HepG2 (cell line): ENCODE data around the gene CLMP. TPM values are rescaled to one million over a fixed set of nuclear protein-coding genes. Genes with fewer than 3 reads are reported as not detected.

Experiments
- ATAC-seq: fragments of 200-7000 bp; cut with Tn5 transposase; 3 replicates; pipeline ENCODE4 v1.9.1; 2020; ENCODE audit warnings: mild to moderate bottlenecking, moderate library complexity
- BruUV-seq: library from RNA; stranded (reverse); fragments of 400-500 nt; replicated peaks from 2 replicates; lab custom pipeline; 2021; lab: Mats Ljungman, UMichigan
- CTCF ChIA-PET: fragments of 300-600 bp; formaldehyde crosslinking; extraction: SDS; loops from one replicate; lab custom pipeline; 2021; ENCODE audit warnings: low total read pairs, inconsistent platforms, low intra/inter-chr PET ratio; lab: Yijun Ruan, JAX
- POLR2A ChIA-PET: fragments of 350-600 bp; sonication (Branson Sonifier 250); formaldehyde crosslinking; loops from one replicate; lab custom pipeline; 2020; ENCODE audit warnings: antibody characterized with exemption, inconsistent platforms; lab: Yijun Ruan, JAX
- DNase-seq: peaks from one replicate; pipeline ENCODE4 v3.0.0-alpha.2; 2015; ENCODE audit warnings: low spot score
- FAIRE-seq: peaks from 3 replicates; lab custom pipeline; 2011; peaks lifted over from hg19 to GRCh38; lab: Jason Lieb, UNC
- H2AFZ ChIP-seq: one replicate; pipeline ENCODE4 v1.6.1; 2011; ENCODE audit warnings: low read length, inconsistent platforms
- H3K27ac ChIP-seq: fragments of 300-600 bp; 3 replicates; pipeline ENCODE4 v1.8.0; 2011; ENCODE audit warnings: mixed run types, mild to moderate bottlenecking, mixed read lengths, low read length, inconsistent platforms; ENCODE audit not compliant: insufficient read depth; ENCODE audit errors: extremely low read length
- H3K27me3 ChIP-seq, 2 experiments: fragments of 200-600 bp in 1 of 2; 2 replicates in 1 of 2; 3 replicates in 1 of 2; pipeline versions ENCODE4 v1.6.0 to v1.8.0; 2011; ENCODE audit warnings: low read length in 2 of 2, mild to moderate bottlenecking in 2 of 2, moderate library complexity in 2 of 2, inconsistent platforms in 1 of 2; ENCODE audit not compliant: insufficient read depth in 2 of 2, control insufficient read depth in 1 of 2
- H3K36me3 ChIP-seq, 2 experiments: fragments of 200-600 bp in 1 of 2; replicated peaks in 1 of 2; 2 replicates in 1 of 2; 3 replicates in 1 of 2; pipeline versions ENCODE4 v1.5.1 to v1.8.0; 2011; ENCODE audit warnings: low read length in 2 of 2, inconsistent platforms in 1 of 2; ENCODE audit not compliant: insufficient read depth in 2 of 2, control insufficient read depth in 1 of 2
- H3K4me1 ChIP-seq: 2 replicates; pipeline ENCODE4 v1.5.1; 2012; ENCODE audit warnings: low read length, inconsistent platforms; ENCODE audit not compliant: insufficient read depth
- H3K4me2 ChIP-seq: 2 replicates; pipeline ENCODE4 v1.6.0; 2011; ENCODE audit warnings: low read depth, low read length, inconsistent platforms
- H3K4me3 ChIP-seq, 3 experiments: fragments of 200-600 bp in 1 of 3; sonication (generic), shearing (Covaris generic) in 1 of 3; replicated peaks in 1 of 3; 2 replicates each; pipeline ENCODE4 v1.5.1; 2011 to 2016; ENCODE audit warnings: low read length in 3 of 3, inconsistent platforms in 2 of 3, low read depth in 2 of 3, mild to moderate bottlenecking in 2 of 3, control low read depth in 1 of 3, mixed read lengths in 1 of 3; ENCODE audit not compliant: insufficient read depth in 1 of 3
- H3K79me2 ChIP-seq: one replicate; pipeline ENCODE4 v1.6.1; 2011; ENCODE audit warnings: low read length, inconsistent platforms; ENCODE audit not compliant: insufficient read depth
- H3K9ac ChIP-seq: 2 replicates; pipeline ENCODE4 v1.6.0; 2011; ENCODE audit warnings: mild to moderate bottlenecking, low read depth, low read length, inconsistent platforms; ENCODE audit not compliant: insufficient read depth
- H3K9me3 ChIP-seq: 2 replicates; pipeline ENCODE4 v1.5.1; 2012; ENCODE audit warnings: mild to moderate bottlenecking, low read length
- H4K20me1 ChIP-seq: 2 replicates; pipeline ENCODE4 v1.6.0; 2011; ENCODE audit warnings: inconsistent platforms, mild to moderate bottlenecking, low read length, moderate library complexity; ENCODE audit not compliant: insufficient read depth
- CAMTA2 ChIP-seq: sonication (generic); formaldehyde crosslinking; IDR thresholded peaks from 2 replicates; pipeline ENCODE4 v1.4.0; 2020; ENCODE audit warnings: mild to moderate bottlenecking, missing genetic modification reagents, borderline replicate concordance
- MIER3 ChIP-seq: IDR thresholded peaks from 2 replicates; pipeline ENCODE4 v1.6.1; 2016; ENCODE audit warnings: missing compliant biosample characterization, borderline replicate concordance
- NFIC ChIP-seq: IDR thresholded peaks from 2 replicates; pipeline ENCODE4 v1.6.1; 2012; ENCODE audit warnings: mild to moderate bottlenecking, low read length, inconsistent platforms
- SALL2 ChIP-seq: sonication (generic); formaldehyde crosslinking; IDR thresholded peaks from 2 replicates; pipeline ENCODE4 v1.8.1; 2023; ENCODE audit warnings: mild to moderate bottlenecking, missing genetic modification reagents, inconsistent platforms
- SMARCC2 ChIP-seq: fragments of 450-650 bp; IDR thresholded peaks from 2 replicates; pipeline ENCODE4 v1.6.1; 2017; ENCODE audit warnings: antibody characterized with exemption, mild to moderate bottlenecking
- SOX5 ChIP-seq: IDR thresholded peaks from 2 replicates; pipeline ENCODE4 v1.6.1; 2016; ENCODE audit warnings: borderline replicate concordance
- SOX6 ChIP-seq, 2 experiments: fragments of 450-650 bp in 1 of 2; sonication (generic) in 1 of 2; formaldehyde crosslinking in 1 of 2; IDR thresholded peaks; 2 replicates each; pipeline versions ENCODE4 v1.4.0 to v1.6.1; 2017 to 2020; ENCODE audit warnings: antibody characterized with exemption in 1 of 2, mild to moderate bottlenecking in 1 of 2, missing genetic modification reagents in 1 of 2
- ZBTB14 ChIP-seq: sonication (generic); formaldehyde crosslinking; IDR thresholded peaks from 2 replicates; pipeline ENCODE4 v1.4.0; 2020; ENCODE audit warnings: missing genetic modification reagents
- ZFP36L2 ChIP-seq: sonication (generic); formaldehyde crosslinking; IDR thresholded peaks from 2 replicates; pipeline ENCODE4 v1.4.0; 2020; ENCODE audit warnings: missing genetic modification reagents
- ZFY ChIP-seq: sonication (generic); formaldehyde crosslinking; IDR thresholded peaks from 2 replicates; pipeline ENCODE4 v1.4.0; 2020; ENCODE audit warnings: missing genetic modification reagents
- ZIK1 ChIP-seq: sonication (generic); formaldehyde crosslinking; IDR thresholded peaks from 2 replicates; pipeline ENCODE4 v1.5.0; 2020; ENCODE audit warnings: mild to moderate bottlenecking, low read depth, missing genetic modification reagents, borderline replicate concordance
- ZNF180 ChIP-seq: sonication (generic); formaldehyde crosslinking; IDR thresholded peaks from 2 replicates; pipeline ENCODE4 v1.4.0; 2020; ENCODE audit warnings: low read depth, missing genetic modification reagents, borderline replicate concordance
- ZNF232 ChIP-seq: sonication (generic); formaldehyde crosslinking; IDR thresholded peaks from 2 replicates; pipeline ENCODE4 v1.4.0; 2020; ENCODE audit warnings: missing genetic modification reagents, borderline replicate concordance
- ZNF251 ChIP-seq: sonication (generic); formaldehyde crosslinking; IDR thresholded peaks from 2 replicates; pipeline ENCODE4 v1.9.0; 2021; ENCODE audit warnings: mild to moderate bottlenecking, missing genetic modification reagents
- ZNF441 ChIP-seq: sonication (generic); formaldehyde crosslinking; IDR thresholded peaks from 2 replicates; pipeline ENCODE4 v1.7.0; 2021; ENCODE audit warnings: missing genetic modification reagents, borderline replicate concordance
- ZNF549 ChIP-seq: sonication (generic); formaldehyde crosslinking; IDR thresholded peaks from 2 replicates; pipeline ENCODE4 v1.5.0; 2020; ENCODE audit warnings: missing genetic modification reagents
- ZNF556 ChIP-seq: sonication (generic); formaldehyde crosslinking; IDR thresholded peaks from 2 replicates; pipeline ENCODE4 v1.4.0; 2020; ENCODE audit warnings: mild to moderate bottlenecking, missing genetic modification reagents, borderline replicate concordance
- ZNF800 ChIP-seq: sonication (generic); formaldehyde crosslinking; IDR thresholded peaks from 2 replicates; pipeline ENCODE4 v1.4.0; 2020; ENCODE audit warnings: missing genetic modification reagents
- ZNF841 ChIP-seq: sonication (generic); formaldehyde crosslinking; IDR thresholded peaks from 2 replicates; pipeline ENCODE4 v1.8.1; 2023; ENCODE audit warnings: missing genetic modification reagents, borderline replicate concordance
- ZNF891 ChIP-seq: sonication (generic); formaldehyde crosslinking; IDR thresholded peaks from 2 replicates; pipeline ENCODE4 v1.5.0; 2020; ENCODE audit warnings: mild to moderate bottlenecking, missing genetic modification reagents
- ZSCAN20 ChIP-seq: sonication (generic); formaldehyde crosslinking; IDR thresholded peaks from 2 replicates; pipeline ENCODE4 v1.4.0; 2020; ENCODE audit warnings: missing genetic modification reagents, mild to moderate bottlenecking, borderline replicate concordance
- WGBS: methylation state at CpG from one replicate; pipeline ENCODE4 v1.1.6; 2017; ENCODE audit warnings: low lambda C conversion rate; 5-methylcytosine and 5-hydroxymethylcytosine counted together
- in situ Hi-C: cut with HindIII; loops from 2 replicates; pipeline ENCODE4 v1.10.0; 2017; ENCODE audit warnings: low pct_unique_long_range_greater_than_20kb; ENCODE audit not compliant: extremely low pct_ligation_motif_present
- intact Hi-C: fragments of 100-400 bp; cut with micrococcal nuclease; formaldehyde crosslinking; loops from one replicate; pipeline ENCODE4 v1.10.0; 2022; ENCODE audit not compliant: unreplicated experiment
- polyA plus RNA-seq, 8 experiments: library from polyadenylated mRNA; depleted of rRNA in 3 of 8; stranded (reverse) in 7 of 8; unstranded in 1 of 8; fragments of >200 nt; fragmentation: Illumina TruSeq in 4 of 8; extraction: Trizol in 4 of 8; gene quantifications; 2 replicates each; pipeline versions ENCODE4 v1.2.1 to v1.2.3, GENCODE V29; 2011 to 2016; ENCODE audit warnings: low read depth in 4 of 8, missing spikeins in 1 of 8, mixed read lengths in 1 of 8; ENCODE audit not compliant: insufficient read depth in 1 of 8
- total RNA-seq, 5 experiments: library from RNA; depleted of rRNA; stranded (reverse); fragments of >200 nt; fragmentation: Illumina TruSeq; extraction: Trizol; gene quantifications; 2 replicates each; pipeline ENCODE4 v1.2.3, GENCODE V29; 2016; ENCODE audit warnings: low read depth in 1 of 5

CLMP gene
- total and polyA plus RNA-seq, 2 of the 13 experiments (the other 11 are each of a cell fraction or from before 2014, with no cell fraction given): not detected

GRCh38 chr11:123061403-123062157 is 133.5 kb downstream of the CLMP start, which contains the start of gene HSPA8:
HSPA8 (minus strand) TSS chr11:123062136; CDS start chr11:123061324, 812 bp downstream.
- Histone ChIP-seq H3K4me3 (peak within 1 kb of the TSS; percentile 89 to 92 (median 90)), H3K36me3 (peaks cover 17 to 45% of the 10 kb centered on the region in 2 experiments), H4K20me1 (peaks cover 49% of the 10 kb centered on the region), H2AFZ (peak within 1 kb of the TSS; percentile 0), H3K9me3 (no peaks in the 10 kb centered on the region), H3K9ac (peak within 1 kb of the TSS; percentile 100), H3K4me1 (peaks cover 50% of the 10 kb centered on the region), H3K27ac (peak within 1 kb of the TSS; percentile 98), H3K79me2 (peaks cover 55% of the 10 kb centered on the region), H3K27me3 (no peaks in the 10 kb centered on the region; a peak in 1 of 5 replicates), H3K4me2 (peak within 1 kb of the TSS; percentile 81)
- ATAC-seq (peak; percentile 36), FAIRE-seq (no peak), DNase-seq (peak; percentile 46)
- in situ Hi-C loops (no loop called here), intact Hi-C loops (loop anchor here (5.0 kb wide), 1 partner anchor 419 kb away; no protein-coding TSS in a partner anchor)
- ChIA-PET POLR2A (interaction anchor here (0.5 to 2.9 kb wide), 13 partner anchors 8 to 1561 kb away, joined by 3 to 38 read pairs (median 3); partner anchors contain the start of gene TBRG1), CTCF (no interaction called here)
- BruUV-seq: TSS peak; percentile 46
- WGBS: 0% methylated on average over 4 of the region's 45 CpGs
- TF ChIP-seq NFIC: no peak
- 0 out of 2 replicates have a peak, but pooled peaks have one; percentile 6 for TF ChIP-seq MIER3 (CRISPR knock-in tag)
- TF ChIP-seq ZNF180 (CRISPR knock-in tag): peak; percentile 36; the same call in 1 of the 2 replicates
- TF ChIP-seq SMARCC2: no peak
- TF ChIP-seq ZNF549: no peak
- TF ChIP-seq ZNF556: 0 out of 2 replicates have a peak, but pooled peaks have one; percentile 5
- 0 out of 2 replicates have a peak, but pooled peaks have one; percentile 31 for TF ChIP-seq SALL2 (CRISPR knock-in tag)
- 0 out of 2 replicates have a peak, but pooled peaks have one; percentile 3 for TF ChIP-seq ZIK1 (CRISPR knock-in tag)
- TF ChIP-seq SOX6 (IDR thresholded peaks at IDR 0.05): no peak
- TF ChIP-seq SOX6 (CRISPR knock-in tag; IDR thresholded peaks at IDR 0.05): no peak
- no peak for TF ChIP-seq ZNF841 (CRISPR knock-in tag)
- TF ChIP-seq ZBTB14 (CRISPR knock-in tag): no peak
- TF ChIP-seq ZFY (CRISPR knock-in tag): peak; percentile 95
- TF ChIP-seq ZNF251: no peak
- TF ChIP-seq ZFP36L2: no peak
- peak; percentile 31; the same call in 1 of the 2 replicates for TF ChIP-seq ZNF800 (CRISPR knock-in tag)
- peak; percentile 26; the same call in 1 of the 2 replicates for TF ChIP-seq CAMTA2 (CRISPR knock-in tag)
- peak; percentile 37; the same call in 1 of the 2 replicates for TF ChIP-seq ZNF441 (CRISPR knock-in tag)
- 0 out of 2 replicates have a peak, but pooled peaks have one; percentile 33 for TF ChIP-seq ZNF232 (CRISPR knock-in tag)
- peak; percentile 92 for TF ChIP-seq ZNF891 (CRISPR knock-in tag)
- peak; percentile 5; the same call in 1 of the 2 replicates for TF ChIP-seq SOX5
- TF ChIP-seq ZSCAN20 (CRISPR knock-in tag): peak; percentile 49; the same call in 1 of the 2 replicates
